UCSD-AML1 (cell line): ENCODE results near the gene GBX1.

Experiments
- DNase-seq: peaks from one replicate; lab custom pipeline; 2025; ENCODE audit not compliant: unreplicated experiment; lab: John Stamatoyannopoulos, UW

Gene GBX1

GRCh38 chr7:151141311-151141854, 26.1 kb downstream of the GBX1 start:
- DNase-seq, result no peak

GRCh38 chr7:151140826-151141225, 26.7 kb downstream of the GBX1 start:
- no peak for DNase-seq

GRCh38 chr7:151139791-151140190, 27.7 kb downstream of the GBX1 start:
- no peak for DNase-seq

DNA sequence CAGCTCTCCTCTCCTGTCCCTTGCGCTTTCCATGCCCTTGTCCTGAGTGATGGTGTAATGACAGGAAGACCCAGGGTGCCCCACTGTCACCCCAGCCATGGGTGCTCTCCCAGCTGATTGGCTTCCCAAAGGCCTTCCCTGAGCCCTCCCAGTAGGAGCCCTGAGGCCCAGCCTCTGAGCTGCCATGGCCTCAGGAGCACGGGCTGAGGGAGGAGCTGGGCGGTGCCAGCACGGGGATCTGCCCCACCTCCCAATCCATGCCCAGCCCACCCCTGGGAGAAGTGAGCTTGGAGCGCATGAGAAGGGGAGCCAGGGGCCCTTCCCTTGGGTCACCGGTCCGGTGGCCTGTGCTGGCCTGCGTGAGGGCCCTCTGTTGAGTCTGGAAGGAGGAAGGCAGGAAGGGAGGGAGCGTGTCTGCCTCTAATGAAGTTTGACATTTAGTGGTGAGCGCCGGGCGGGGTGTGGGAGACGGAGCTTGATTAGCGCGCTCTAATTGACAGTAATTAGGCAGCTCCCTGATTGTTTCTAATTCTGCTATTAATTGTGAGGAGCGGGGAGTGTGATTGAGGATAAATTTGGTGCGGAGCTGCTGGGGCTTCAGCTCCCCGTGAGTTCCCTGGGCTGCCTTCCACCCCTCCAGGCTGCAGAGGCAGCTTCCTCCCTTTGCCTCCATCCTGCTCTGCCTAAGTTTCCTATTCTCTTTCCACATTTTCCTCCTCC, 28.3 kb downstream of the GBX1 start:
- no peak for DNase-seq

GRCh38 chr7:151138153-151138851, 29.2 kb downstream of the GBX1 start:
- DNase-seq, result no peak

DNA sequence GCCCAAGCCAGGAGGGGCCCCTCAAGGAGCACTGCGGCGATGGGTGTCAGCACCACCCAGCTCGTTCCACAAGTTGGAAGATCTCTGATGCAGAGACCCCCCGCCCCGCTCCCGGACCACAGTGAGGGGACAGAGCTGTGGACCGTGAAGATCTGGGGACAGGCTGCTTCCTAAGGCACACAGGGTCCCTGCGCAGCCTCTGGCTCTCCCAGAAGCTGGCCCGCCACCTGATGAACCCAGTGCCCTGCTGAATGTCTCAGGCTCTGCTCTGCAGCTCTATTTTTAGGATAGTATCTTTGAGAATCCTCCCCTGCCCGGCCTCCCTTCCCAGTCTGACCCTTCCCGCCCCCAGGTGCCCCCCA, 29.7 kb downstream of the GBX1 start:
- DNase-seq, result no peak

DNA sequence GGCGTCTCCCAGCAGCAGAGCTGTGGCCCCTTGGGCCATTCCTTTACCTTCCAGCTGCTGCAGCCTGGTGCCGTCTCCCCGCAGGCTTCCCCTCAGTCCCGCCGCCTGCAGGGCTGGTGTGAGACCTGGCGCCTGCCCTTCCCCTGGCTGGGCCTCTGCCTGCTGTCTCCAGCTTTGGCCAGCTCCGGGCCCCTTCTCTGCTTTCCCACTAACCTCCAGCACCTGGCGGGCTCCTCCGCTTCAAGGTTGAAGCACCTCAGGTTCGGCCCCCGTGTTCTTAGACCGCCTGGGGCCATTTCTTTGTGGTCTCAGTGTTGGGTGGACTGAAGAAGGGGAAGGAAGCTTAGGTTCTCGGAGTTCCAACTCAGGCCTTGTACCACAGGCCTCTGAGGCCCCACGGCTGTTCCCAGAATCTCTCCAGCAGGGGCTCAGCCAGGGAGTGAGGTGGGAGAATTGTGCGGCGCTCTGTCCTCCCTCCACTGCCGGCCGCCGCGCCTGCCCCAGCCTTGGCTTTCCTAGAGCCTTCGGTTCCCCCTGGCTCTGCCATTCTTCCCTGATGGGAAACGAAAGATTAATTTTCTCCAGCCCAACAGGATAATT, 30.3 kb downstream of the GBX1 start:
- no peak for DNase-seq

- no peak for DNase-seq
These were observed 31.3 kb downstream of the GBX1 start for GRCh38 chr7:151135866-151136843.

- no peak for DNase-seq
These were observed 32.0 kb downstream of the GBX1 start for GRCh38 chr7:151135525-151135845.

- DNase-seq, result no peak
These were observed 32.6 kb downstream of the GBX1 start for GRCh38 chr7:151134743-151135524.

- DNase-seq, result no peak
These were observed 33.3 kb downstream of the GBX1 start for GRCh38 chr7:151133986-151134742.

- DNase-seq, result no peak
These were observed 34.1 kb downstream of the GBX1 start for GRCh38 chr7:151133266-151133985.

- DNase-seq, result no peak
These were observed 34.9 kb downstream of the GBX1 start for GRCh38 chr7:151132461-151133205.

GRCh38 chr7:151131592-151132293, 35.8 kb downstream of the GBX1 start:
- DNase-seq, result no peak

DNA sequence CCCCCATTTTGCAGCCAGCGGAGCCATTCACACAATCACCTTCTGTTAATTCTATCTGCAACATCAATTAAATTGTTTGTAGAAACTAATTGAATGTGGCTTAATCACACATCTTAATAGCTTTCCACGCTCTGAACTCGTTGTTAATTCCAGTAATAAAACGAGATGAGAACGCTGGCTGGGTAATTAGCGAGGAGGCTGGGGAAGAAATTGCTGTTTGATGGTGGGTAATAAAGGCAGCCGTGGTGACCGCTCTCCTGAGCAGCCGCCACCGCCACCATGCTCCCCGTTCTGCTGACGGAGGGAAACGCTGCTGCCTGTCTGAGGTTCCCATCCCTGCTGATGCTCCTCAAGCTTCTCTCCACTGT, 36.3 kb downstream of the GBX1 start:
- no peak for DNase-seq

- DNase-seq, result no peak
These were observed 36.7 kb downstream of the GBX1 start for GRCh38 chr7:151130741-151131157.

GRCh38 chr7:151129960-151130591, 37.4 kb downstream of the GBX1 start:
- DNase-seq, result no peak
